WERI-Rb-1 (cell line): ENCODE results near the gene GNB1.

Source experiments
- DNase-seq: peaks from one replicate; pipeline ENCODE4 v3.0.0-alpha.2; 2020
- H3K27ac ChIP-seq: fragments of 250-450 bp; sonication (Bioruptor Pico); 2 replicates; pipeline ENCODE4 v1.5.1; 2020; ENCODE audit warnings: mild to moderate bottlenecking, moderate library complexity
- H3K27me3 ChIP-seq: fragments of 250-450 bp; sonication (Bioruptor Pico); 2 replicates; pipeline ENCODE4 v1.5.1; 2021; ENCODE audit warnings: mild to moderate bottlenecking, low read depth, moderate library complexity; ENCODE audit not compliant: insufficient read depth, severe bottlenecking
- H3K36me3 ChIP-seq: fragments of 250-450 bp; sonication (Bioruptor Pico); 2 replicates; pipeline ENCODE4 v1.5.1; 2020; ENCODE audit warnings: mild to moderate bottlenecking, moderate library complexity
- H3K4me3 ChIP-seq: 2 replicates; pipeline ENCODE4 v1.5.1; 2011; ENCODE audit warnings: low read depth, mild to moderate bottlenecking, control low read depth, low read length
- H3K9me3 ChIP-seq: fragments of 250-450 bp; sonication (Bioruptor Pico); 2 replicates; pipeline ENCODE4 v1.5.1; 2021; ENCODE audit warnings: mild to moderate bottlenecking, moderate library complexity; ENCODE audit not compliant: severe bottlenecking
- TF ChIP-seq, protein P1 (sequence below): IDR thresholded peaks from 2 replicates; pipeline ENCODE4 v1.5.1; 2011; ENCODE audit warnings: low read depth, mild to moderate bottlenecking, control low read depth, inconsistent platforms, low read length

The GNB1 gene

DNA sequence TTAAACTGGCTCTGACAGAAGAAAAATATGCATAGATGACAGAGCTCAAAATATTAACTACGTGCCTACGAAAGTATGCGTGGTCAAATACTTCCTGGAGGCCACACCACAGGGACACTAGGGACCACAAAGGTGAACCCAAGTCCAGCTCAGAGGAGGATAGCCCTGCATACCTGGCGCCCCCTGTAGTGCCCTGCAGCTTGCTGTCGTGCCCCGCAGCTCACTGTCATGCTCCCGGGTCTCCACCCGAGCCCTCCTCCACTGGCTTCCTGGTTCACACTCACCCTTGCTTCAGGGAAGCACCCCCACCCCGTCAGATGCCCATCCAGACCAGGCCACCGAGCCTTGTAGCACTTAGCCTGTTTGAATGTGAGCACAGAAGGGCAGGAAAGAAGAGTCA, 95.9 kb downstream of the GNB1 start:
- Histone ChIP-seq H3K9me3 (no peaks in the 10 kb centered on the region), H3K36me3 (peaks cover 74% of the 10 kb centered on the region), H3K27ac (no peak overlapping the region), H3K27me3 (no peaks in the 10 kb centered on the region), H3K4me3 (no peak overlapping the region)
- TF ChIP-seq, protein P1, sequence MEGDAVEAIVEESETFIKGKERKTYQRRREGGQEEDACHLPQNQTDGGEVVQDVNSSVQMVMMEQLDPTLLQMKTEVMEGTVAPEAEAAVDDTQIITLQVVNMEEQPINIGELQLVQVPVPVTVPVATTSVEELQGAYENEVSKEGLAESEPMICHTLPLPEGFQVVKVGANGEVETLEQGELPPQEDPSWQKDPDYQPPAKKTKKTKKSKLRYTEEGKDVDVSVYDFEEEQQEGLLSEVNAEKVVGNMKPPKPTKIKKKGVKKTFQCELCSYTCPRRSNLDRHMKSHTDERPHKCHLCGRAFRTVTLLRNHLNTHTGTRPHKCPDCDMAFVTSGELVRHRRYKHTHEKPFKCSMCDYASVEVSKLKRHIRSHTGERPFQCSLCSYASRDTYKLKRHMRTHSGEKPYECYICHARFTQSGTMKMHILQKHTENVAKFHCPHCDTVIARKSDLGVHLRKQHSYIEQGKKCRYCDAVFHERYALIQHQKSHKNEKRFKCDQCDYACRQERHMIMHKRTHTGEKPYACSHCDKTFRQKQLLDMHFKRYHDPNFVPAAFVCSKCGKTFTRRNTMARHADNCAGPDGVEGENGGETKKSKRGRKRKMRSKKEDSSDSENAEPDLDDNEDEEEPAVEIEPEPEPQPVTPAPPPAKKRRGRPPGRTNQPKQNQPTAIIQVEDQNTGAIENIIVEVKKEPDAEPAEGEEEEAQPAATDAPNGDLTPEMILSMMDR: 0 out of 2 replicates have a peak, but pooled peaks have one; percentile 26
- no peak for DNase-seq

DNA sequence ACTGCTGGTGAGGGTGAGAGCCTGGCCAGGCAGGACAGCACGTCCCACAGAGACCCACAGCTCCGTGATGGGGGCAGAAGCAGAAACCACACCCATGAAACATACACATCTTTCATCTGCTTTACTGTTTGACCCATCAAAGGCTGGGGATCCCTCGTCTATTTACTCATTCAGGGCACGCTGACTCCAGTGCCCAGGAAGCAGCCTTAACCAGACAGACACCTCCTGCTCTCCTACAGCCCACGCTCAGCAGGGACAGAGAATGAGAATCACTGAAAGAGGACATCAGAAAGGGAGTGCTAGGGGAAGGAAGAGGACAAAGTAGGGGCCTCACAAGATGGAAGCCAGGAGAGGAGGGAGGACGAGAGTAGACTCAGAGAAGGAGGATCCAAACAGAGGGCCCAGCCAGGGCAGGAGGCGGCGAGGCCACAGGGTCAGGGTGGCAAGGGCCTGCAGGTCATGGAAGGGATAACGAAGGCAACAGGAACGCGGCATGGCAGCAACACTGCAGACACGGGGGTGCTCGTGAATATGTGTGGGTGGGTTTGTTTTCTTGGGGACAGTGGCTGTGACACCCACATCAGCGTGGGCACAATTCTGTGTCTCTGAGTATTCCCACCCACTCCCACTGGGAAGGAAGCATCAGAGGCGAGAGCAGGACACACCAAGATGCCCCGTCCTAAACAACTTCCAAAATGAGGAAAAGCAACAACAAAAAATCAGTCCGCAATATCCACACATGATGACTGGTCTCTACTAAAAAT, 97.2 kb downstream of the GNB1 start:
- TF ChIP-seq, protein P1: no peak
- H3K4me3 ChIP-seq: no peak overlapping the region
- DNase-seq: no peak
- peaks cover 75% of the 10 kb centered on the region for H3K36me3 ChIP-seq
- no peak overlapping the region for H3K27ac ChIP-seq
- no peaks in the 10 kb centered on the region for H3K27me3 ChIP-seq
- H3K9me3 ChIP-seq: no peaks in the 10 kb centered on the region

DNA sequence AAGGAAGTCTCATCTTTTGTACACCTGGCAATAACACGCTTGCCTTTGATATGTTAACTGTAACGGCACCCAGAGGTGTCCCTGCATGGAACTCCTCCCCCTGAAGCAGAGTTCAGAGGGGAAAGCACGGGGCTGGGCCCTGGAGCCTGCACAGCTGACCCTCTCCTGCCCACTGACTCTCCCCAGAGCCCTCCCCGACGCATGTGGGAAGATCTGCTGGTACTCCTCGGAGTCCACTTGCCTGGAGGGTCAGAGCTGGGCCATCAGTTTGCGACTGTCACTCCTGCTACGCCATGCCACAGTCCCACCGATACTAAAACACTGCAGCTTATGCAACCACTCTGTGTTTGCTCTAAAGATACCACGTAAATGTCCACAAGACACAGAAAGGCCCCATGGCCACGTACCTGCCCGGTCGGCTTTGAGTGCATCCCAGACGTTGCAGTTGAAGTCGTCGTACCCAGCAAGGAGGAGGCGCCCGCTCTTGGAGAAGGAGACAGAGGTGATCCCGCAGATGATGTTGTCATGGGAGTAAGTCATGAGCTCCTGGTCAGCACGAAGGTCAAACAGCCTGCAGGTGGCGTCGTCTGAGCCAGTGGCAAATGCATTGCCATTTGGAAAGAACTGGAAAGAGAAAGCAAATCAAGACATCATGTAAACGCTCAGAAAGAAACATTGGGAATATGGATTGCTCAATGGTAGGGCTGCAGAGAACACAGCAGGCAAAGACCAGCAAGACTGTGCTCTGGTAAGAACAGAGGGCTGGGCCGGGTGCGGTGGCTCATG, 102.0 kb downstream of the GNB1 start:
- Histone ChIP-seq H3K36me3 (peaks cover 75% of the 10 kb centered on the region), H3K9me3 (no peaks in the 10 kb centered on the region), H3K27ac (no peak overlapping the region), H3K27me3 (no peaks in the 10 kb centered on the region), H3K4me3 (no peak overlapping the region)
- TF ChIP-seq, protein P1: peak; percentile 75
- peak; percentile 62 for DNase-seq

DNA sequence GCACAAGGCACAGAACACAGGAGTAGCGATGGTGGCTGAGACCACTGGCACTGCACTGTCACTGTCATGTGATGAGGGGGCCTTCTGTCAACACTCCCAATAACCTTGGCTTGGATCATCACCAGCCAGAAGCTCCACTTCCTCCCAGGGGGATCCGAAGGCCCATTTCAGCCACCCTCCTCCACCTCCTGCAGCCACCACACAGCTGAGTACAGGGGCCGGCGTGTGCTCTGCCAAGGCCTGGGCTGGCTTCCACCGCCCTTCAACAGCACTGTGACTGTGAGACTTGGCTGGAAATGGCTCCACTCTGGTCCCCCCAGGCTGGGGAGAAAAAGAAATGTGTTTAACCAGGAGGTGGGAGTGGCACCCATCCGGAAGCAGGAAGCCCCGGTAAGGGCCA, 102.8 kb downstream of the GNB1 start:
- no peak overlapping the region for H3K4me3 ChIP-seq
- H3K27ac ChIP-seq: no peak overlapping the region

DNA sequence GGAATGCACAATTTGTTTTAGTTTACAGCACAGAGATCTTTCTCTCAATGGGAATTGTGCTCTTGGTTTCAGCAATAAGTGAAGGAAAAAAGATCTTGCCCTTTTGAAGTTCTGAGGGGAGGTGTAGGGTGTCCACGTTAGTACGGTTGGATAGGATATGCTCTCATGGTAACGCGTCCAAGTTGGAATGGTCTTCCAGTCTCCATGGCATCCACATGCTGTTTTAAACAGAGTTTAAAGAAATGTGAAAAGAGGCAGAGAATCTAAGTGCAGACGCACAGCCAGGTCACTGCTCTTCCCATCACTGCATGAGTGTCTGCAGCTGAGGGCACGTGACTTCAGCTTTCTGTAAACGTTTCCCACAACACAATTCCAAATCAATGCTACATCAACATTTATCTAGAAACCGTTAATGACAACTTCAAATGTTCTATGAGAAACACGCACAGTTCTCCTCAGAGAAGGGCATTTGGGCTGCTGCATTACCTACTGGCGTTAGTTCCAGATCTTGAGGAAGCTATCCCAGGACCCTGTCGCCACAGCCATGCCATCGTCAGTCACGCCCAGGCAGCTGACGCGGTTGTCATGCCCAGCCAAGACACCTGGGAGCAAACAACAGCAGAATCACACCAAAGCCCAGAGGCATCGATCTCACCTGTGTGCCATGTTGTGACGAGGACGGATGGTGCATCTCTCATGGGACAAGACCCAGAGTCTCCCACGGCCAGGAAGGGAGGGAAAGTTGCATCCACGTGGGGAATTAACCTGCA, 103.9 kb downstream of the GNB1 start:
- no peak for DNase-seq
- Histone ChIP-seq H3K36me3 (peaks cover 59% of the 10 kb centered on the region), H3K4me3 (no peak overlapping the region)

More for the DNA sequence above, 102.8 kb downstream of the GNB1 start:
- Histone ChIP-seq H3K9me3 (no peaks in the 10 kb centered on the region), H3K27me3 (no peaks in the 10 kb centered on the region), H3K36me3 (peaks cover 68% of the 10 kb centered on the region)
- TF ChIP-seq, protein P1: no peak
- DNase-seq: no peak

More for the DNA sequence above, 103.9 kb downstream of the GNB1 start:
- H3K27me3 ChIP-seq: no peaks in the 10 kb centered on the region
- H3K27ac ChIP-seq: no peak overlapping the region
- H3K9me3 ChIP-seq: no peaks in the 10 kb centered on the region
- TF ChIP-seq, protein P1: no peak
